ENCODE measurements around the gene MRPL43. TPM values are rescaled to one million over a fixed set of nuclear protein-coding genes. Genes with fewer than 3 reads are reported as not detected.

The MRPL43 gene
- total and polyA plus RNA-seq, 2 donors (not counting 3 experiments of a cell fraction or from before 2014, with no cell fraction given), result 75.0 to 144 TPM

DNA sequence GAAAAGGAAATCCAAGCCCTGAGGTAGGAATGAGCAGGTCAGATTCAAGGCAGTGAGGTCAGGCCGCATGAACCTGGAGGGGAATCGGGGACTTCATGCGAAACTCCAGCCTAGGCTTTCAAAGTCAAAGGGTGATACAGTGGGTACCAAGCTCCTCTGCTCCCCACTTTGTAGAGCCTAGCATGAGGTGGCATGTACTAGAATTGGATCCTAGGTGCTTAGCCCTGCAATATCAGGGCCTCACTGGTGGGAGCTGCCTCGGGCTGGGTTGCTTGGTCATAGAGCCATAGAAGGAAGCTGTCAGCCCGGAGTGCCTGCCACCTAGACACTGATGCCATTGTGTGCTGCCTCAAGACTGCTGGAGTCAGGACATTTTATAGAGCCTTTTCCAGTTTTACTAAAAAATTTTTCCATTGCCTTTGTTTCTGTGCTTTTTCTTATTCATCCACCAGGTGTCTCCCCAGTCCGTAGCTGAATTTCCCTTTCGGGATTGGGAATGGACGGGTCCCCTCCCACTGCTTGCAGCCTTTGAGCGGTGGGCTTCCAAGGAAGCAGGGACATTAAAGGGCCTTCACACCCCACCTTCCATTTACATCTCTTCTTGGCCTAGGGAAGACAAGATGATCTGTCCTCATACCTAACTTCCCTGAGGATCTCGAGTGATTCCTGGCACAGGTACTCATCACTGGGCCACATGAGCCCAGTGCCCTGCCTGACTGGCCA, 6.8 kb upstream of the MRPL43 start:
- DNase-seq (ENCODE audit: low read depth, low spot score), result peak; percentile 51
- dilution Hi-C loops (cut with MboI; ENCODE audit: extremely low pct_ligation_motif_present, low sequenced_read_pairs) (no loop called here), intact Hi-C loops (cut with micrococcal nuclease) (loop anchor here (1.0 kb wide), 1 partner anchor 19 kb away; no protein-coding TSS in a partner anchor)
- ChIA-PET CTCF (interaction anchor here (1.0 to 12.6 kb wide), 4 partner anchors 14 to 72 kb away, joined by 6 to 254 read pairs (median 50); no protein-coding TSS in a partner anchor), POLR2A (no interaction called here)
- no peak overlapping the region for H3K4me2 ChIP-seq (ENCODE audit: insufficient read depth, low read length)
- H3K9me3 ChIP-seq (replicated peaks; ENCODE audit: control insufficient read depth, insufficient read depth, low read length), result no peaks in the 10 kb centered on the region
- H3K36me3 ChIP-seq (ENCODE audit: control insufficient read depth in 2 of 2, extremely low read depth in 1 of 2, insufficient read depth in 2 of 2, low read length in 2 of 2), result peaks cover 3 to 14% of the 10 kb centered on the region in 2 experiments
- H3K9ac ChIP-seq (replicated peaks; ENCODE audit: extremely low read depth, insufficient read depth, low read length), result no peak overlapping the region
- H3K79me2 ChIP-seq (ENCODE audit: control insufficient read depth, insufficient read depth, low read length), result peaks cover 12% of the 10 kb centered on the region
- H3K27ac ChIP-seq (ENCODE audit: insufficient read depth, low read depth, low read length), result no peak overlapping the region
- no peaks in the 10 kb centered on the region for H3K9me1 ChIP-seq (replicated peaks; ENCODE audit: control insufficient read depth, extremely low read depth, insufficient read depth, low read length)
- peaks cover 18% of the 10 kb centered on the region for H3K4me1 ChIP-seq (ENCODE audit: control insufficient read depth, extremely low read depth, insufficient read depth, low read length)
- TF ChIP-seq MAX (IDR thresholded peaks at IDR 0.05; ENCODE audit: insufficient read depth, insufficient read length), result no peak
- TF ChIP-seq EZH2 (IDR thresholded peaks at IDR 0.05; ENCODE audit: borderline replicate concordance, low read depth, low read length, severe bottlenecking), result no peak
- peak; percentile 60 to 63 for TF ChIP-seq CTCF (IDR thresholded peaks at IDR 0.05; ENCODE audit: extremely low read depth in 1 of 2, insufficient read depth in 1 of 2, low read depth in 1 of 2, low read length in 2 of 2)
- BruUV-seq (replicated peaks), result TSS peak; percentile 7
- no peak overlapping the region for H3K4me3 ChIP-seq (replicated peaks in 1 of 3; ENCODE audit: insufficient read depth in 1 of 3, low read depth in 1 of 3, low read length in 3 of 3)
- FAIRE-seq, result peak; percentile 84
- no peaks in the 10 kb centered on the region for H3K27me3 ChIP-seq (ENCODE audit: control insufficient read depth in 2 of 2, insufficient read depth in 2 of 2, low read length in 2 of 2)
- H2AFZ ChIP-seq (ENCODE audit: low read depth, low read length), result no peak overlapping the region
- no peaks in the 10 kb centered on the region for H4K20me1 ChIP-seq (replicated peaks; ENCODE audit: control insufficient read depth, extremely low read depth, insufficient read depth, low read length)

- intact Hi-C loops (cut with micrococcal nuclease), result no loop called here
- ChIA-PET POLR2A (no interaction called here), CTCF (interaction anchor here (0.6 to 3.8 kb wide), 3 partner anchors 9 to 30 kb away, joined by 3 to 15 read pairs (median 4); partner anchors contain the start of gene SEMA4G)
- H3K27ac ChIP-seq (ENCODE audit: insufficient read depth, low read depth, low read length), result no peak overlapping the region
- dilution Hi-C loops (cut with MboI; ENCODE audit: extremely low pct_ligation_motif_present, low sequenced_read_pairs), result no loop called here
- no peak for DNase-seq (ENCODE audit: low read depth, low spot score)
- TF ChIP-seq CTCF (IDR thresholded peaks at IDR 0.05; ENCODE audit: extremely low read depth in 1 of 2, insufficient read depth in 1 of 2, low read depth in 1 of 2, low read length in 2 of 2), result no peak
- TF ChIP-seq POLR2AphosphoS5 (IDR thresholded peaks at IDR 0.05; ENCODE audit: insufficient read depth, low read depth, low read length), result no peak
- no peak for TF ChIP-seq EZH2 (IDR thresholded peaks at IDR 0.05; ENCODE audit: borderline replicate concordance, low read depth, low read length, severe bottlenecking)
- TF ChIP-seq POLR2A (IDR thresholded peaks at IDR 0.05; ENCODE audit: low read depth, low read length), result no peak
- TF ChIP-seq MYC (IDR thresholded peaks at IDR 0.05; ENCODE audit: low read depth, low read length), result no peak
- TF ChIP-seq JUN (IDR thresholded peaks at IDR 0.05; ENCODE audit: borderline replicate concordance, insufficient read depth, insufficient read length, low read depth), result no peak
- no peak for TF ChIP-seq MAX (IDR thresholded peaks at IDR 0.05; ENCODE audit: insufficient read depth, insufficient read length)
- TF ChIP-seq GATA2 (IDR thresholded peaks at IDR 0.05; ENCODE audit: insufficient read depth, insufficient read length, low read depth, low read length), result no peak
- no peak for TF ChIP-seq FOS (IDR thresholded peaks at IDR 0.05; ENCODE audit: borderline replicate concordance, insufficient read depth, low read length)
- peaks cover 3 to 14% of the 10 kb centered on the region in 2 experiments for H3K36me3 ChIP-seq (ENCODE audit: control insufficient read depth in 2 of 2, extremely low read depth in 1 of 2, insufficient read depth in 2 of 2, low read length in 2 of 2)
- H3K9me3 ChIP-seq (replicated peaks; ENCODE audit: control insufficient read depth, insufficient read depth, low read length), result no peaks in the 10 kb centered on the region
- no peak overlapping the region for H3K9ac ChIP-seq (replicated peaks; ENCODE audit: extremely low read depth, insufficient read depth, low read length)
- H4K20me1 ChIP-seq (replicated peaks; ENCODE audit: control insufficient read depth, extremely low read depth, insufficient read depth, low read length), result no peaks in the 10 kb centered on the region
- H3K4me1 ChIP-seq (ENCODE audit: control insufficient read depth, extremely low read depth, insufficient read depth, low read length), result peaks cover 12% of the 10 kb centered on the region
- H3K4me2 ChIP-seq (ENCODE audit: insufficient read depth, low read length), result no peak overlapping the region
- no peaks in the 10 kb centered on the region for H3K9me1 ChIP-seq (replicated peaks; ENCODE audit: control insufficient read depth, extremely low read depth, insufficient read depth, low read length)
- no peak for FAIRE-seq
- H3K79me2 ChIP-seq (ENCODE audit: control insufficient read depth, insufficient read depth, low read length), result peaks cover 30% of the 10 kb centered on the region
- no peak overlapping the region for H3K4me3 ChIP-seq (replicated peaks in 1 of 3; ENCODE audit: insufficient read depth in 1 of 3, low read depth in 1 of 3, low read length in 3 of 3)
- no peak overlapping the region for H2AFZ ChIP-seq (ENCODE audit: low read depth, low read length)
- no TSS peak for BruUV-seq (replicated peaks)
- H3K27me3 ChIP-seq (ENCODE audit: control insufficient read depth in 2 of 2, insufficient read depth in 2 of 2, low read length in 2 of 2), result no peaks in the 10 kb centered on the region
Measured at GRCh38 chr10:100989088-100989487, 1.8 kb upstream of the MRPL43 start.
